HUES6 (cell line): ENCODE data around the gene ONECUT1.

ENCODE experiments used
- H3K27ac ChIP-seq: 2 replicates; pipeline ENCODE4 v1.7.0; 2013; ENCODE audit warnings: low read depth, mild to moderate bottlenecking, low read length, inconsistent platforms
- H3K27me3 ChIP-seq: 2 replicates; pipeline ENCODE4 v1.6.1; 2013; ENCODE audit warnings: low read length; ENCODE audit not compliant: control insufficient read depth, insufficient read depth
- H3K36me3 ChIP-seq: 2 replicates; pipeline ENCODE4 v1.6.1; 2013; ENCODE audit warnings: low read length; ENCODE audit not compliant: control insufficient read depth, insufficient read depth
- H3K4me1 ChIP-seq: 2 replicates; pipeline ENCODE4 v1.6.1; 2013; ENCODE audit warnings: low read length; ENCODE audit not compliant: control insufficient read depth, insufficient read depth
- H3K4me3 ChIP-seq: 2 replicates; pipeline ENCODE4 v1.5.1; 2013; ENCODE audit warnings: low read depth, low read length
- H3K9ac ChIP-seq: one replicate; pipeline ENCODE4 v1.6.1; 2013; ENCODE audit warnings: mild to moderate bottlenecking, low read length
- H3K9me3 ChIP-seq: 2 replicates; pipeline ENCODE4 v1.6.1; 2013; ENCODE audit warnings: low read depth, low read length; ENCODE audit not compliant: control insufficient read depth, insufficient read depth

Gene ONECUT1

GRCh38 chr15:52710708-52711389 is 79.3 kb downstream of the ONECUT1 start:
- H3K36me3 ChIP-seq, result no peaks in the 10 kb centered on the region
- H3K27me3 ChIP-seq, result no peaks in the 10 kb centered on the region
- H3K27ac ChIP-seq, result no peak overlapping the region
- H3K4me3 ChIP-seq, result no peak overlapping the region
- H3K9me3 ChIP-seq, result no peaks in the 10 kb centered on the region
- no peak overlapping the region for H3K9ac ChIP-seq
- H3K4me1 ChIP-seq, result peaks cover 5% of the 10 kb centered on the region

- Histone ChIP-seq H3K9me3 (no peaks in the 10 kb centered on the region), H3K4me3 (peak overlapping the region; percentile 52), H3K9ac (no peak overlapping the region)
Observed at GRCh38 chr15:52710050-52710707, 80.0 kb downstream of the ONECUT1 start.

GRCh38 chr15:52709187-52709981 is 80.8 kb downstream of the ONECUT1 start:
- H3K4me1 ChIP-seq, result peaks cover 5% of the 10 kb centered on the region
- no peaks in the 10 kb centered on the region for H3K9me3 ChIP-seq
- no peak overlapping the region for H3K9ac ChIP-seq
- no peaks in the 10 kb centered on the region for H3K27me3 ChIP-seq
- H3K27ac ChIP-seq, result no peak overlapping the region
- no peaks in the 10 kb centered on the region for H3K36me3 ChIP-seq
- peak overlapping the region; percentile 52 for H3K4me3 ChIP-seq

More at GRCh38 chr15:52710050-52710707, 80.0 kb downstream of the ONECUT1 start:
- Histone ChIP-seq H3K27me3 (no peaks in the 10 kb centered on the region), H3K27ac (no peak overlapping the region), H3K36me3 (no peaks in the 10 kb centered on the region), H3K4me1 (peaks cover 5% of the 10 kb centered on the region)
